ENCODE results near the gene VAPB. TPM values are rescaled to one million over a fixed set of nuclear protein-coding genes. Genes with fewer than 3 reads are reported as not detected.

VAPB gene
- total RNA-seq, 1 experiment from 2014 or later, result 27.8 TPM

Other genes with a start within 250 kb of the VAPB start
- gene ANKRD60, start 160.6 kb upstream of the VAPB start, total RNA-seq (2014; rRNA removed; shearing (Covaris generic)), result not detected in 2 replicates
- 16.1 and 18.0 TPM in 2 replicates for gene RAB22A, start 79.5 kb upstream of the VAPB start, total RNA-seq (2014; rRNA removed; shearing (Covaris generic))
- not detected in 2 replicates for gene APCDD1L, start 126.2 kb downstream of the VAPB start, total RNA-seq (2014; rRNA removed; shearing (Covaris generic))

Data from SK-MEL-5 (cell line).